ENCODE measurements around the gene CAVIN1. TPM values are rescaled to one million over a fixed set of nuclear protein-coding genes. Genes with fewer than 3 reads are reported as not detected.

The CAVIN1 gene
- polyA plus RNA-seq, 12 donors, result 209 to 442 (median 249) TPM

Other genes starting within 250 kb of the CAVIN1 start
- under 1 TPM in 3 of 12 donors, not detected in 9; 0.05 to 0.07 (median 0.07) TPM for gene KCNH4, start 242.1 kb downstream of the CAVIN1 start, polyA plus RNA-seq (ENCODE audit: insufficient read length in 12 of 12)
- gene HCRT, start 237.8 kb downstream of the CAVIN1 start, polyA plus RNA-seq (ENCODE audit: insufficient read length in 12 of 12), result under 1 TPM in 2 of 12 donors, not detected in 10; 0.32 to 0.58 TPM
- gene GHDC, start 228.8 kb downstream of the CAVIN1 start, polyA plus RNA-seq (ENCODE audit: insufficient read length in 12 of 12), result 10 to 100 TPM in 5 of 12 donors, 1 to 10 TPM in 6, not detected in 1; 8.1 to 14.6 (median 10.0) TPM
- 10 to 100 TPM in 11 of 12 donors, not detected in 1; 31.5 to 53.1 (median 40.9) TPM for gene STAT5B, start 146.9 kb downstream of the CAVIN1 start, polyA plus RNA-seq (ENCODE audit: insufficient read length in 12 of 12)
- 10 to 100 TPM in 11 of 12 donors, not detected in 1; 11.9 to 19.6 (median 15.3) TPM for gene STAT5A, start 134.8 kb downstream of the CAVIN1 start, polyA plus RNA-seq (ENCODE audit: insufficient read length in 12 of 12)
- 100 to 1,000 TPM in 1 of 12 donors, 10 to 100 TPM in 11; 43.5 to 608 (median 52.9) TPM for gene STAT3, start 34.8 kb downstream of the CAVIN1 start, polyA plus RNA-seq (ENCODE audit: insufficient read length in 12 of 12)
- 10 to 100 TPM in 11 of 12 donors, not detected in 1; 17.3 to 85.3 (median 24.2) TPM for gene ATP6V0A1, start 35.6 kb upstream of the CAVIN1 start, polyA plus RNA-seq (ENCODE audit: insufficient read length in 12 of 12)
- 10 to 100 TPM in 11 of 12 donors, not detected in 1; 15.6 to 25.8 (median 17.9) TPM for gene NAGLU, start 113.0 kb upstream of the CAVIN1 start, polyA plus RNA-seq (ENCODE audit: insufficient read length in 12 of 12)
- 1 to 10 TPM in 11 of 12 donors, not detected in 1; 1.6 to 5.2 (median 2.3) TPM for gene HSD17B1, start 129.7 kb upstream of the CAVIN1 start, polyA plus RNA-seq (ENCODE audit: insufficient read length in 12 of 12)
- gene COASY, start 138.9 kb upstream of the CAVIN1 start, polyA plus RNA-seq (ENCODE audit: insufficient read length in 12 of 12), result 10 to 100 TPM in 11 of 12 donors, not detected in 1; 22.0 to 55.4 (median 26.0) TPM
- gene MLX, start 143.8 kb upstream of the CAVIN1 start, polyA plus RNA-seq (ENCODE audit: insufficient read length in 12 of 12), result 10 to 100 TPM in 11 of 12 donors, not detected in 1; 33.2 to 42.8 (median 37.5) TPM
- 10 to 100 TPM in 6 of 12 donors, 1 to 10 TPM in 4, not detected in 2; 8.1 to 19.7 (median 10.6) TPM for gene PSMC3IP, start 154.5 kb upstream of the CAVIN1 start, polyA plus RNA-seq (ENCODE audit: insufficient read length in 12 of 12)
- gene RETREG3, start 186.1 kb upstream of the CAVIN1 start, polyA plus RNA-seq (ENCODE audit: insufficient read length in 12 of 12), result 10 to 100 TPM in 11 of 12 donors, not detected in 1; 26.3 to 40.9 (median 36.8) TPM
- gene TUBG1, start 186.4 kb upstream of the CAVIN1 start, polyA plus RNA-seq (ENCODE audit: insufficient read length in 12 of 12), result 10 to 100 TPM in 11 of 12 donors, not detected in 1; 27.3 to 38.3 (median 33.6) TPM
- gene TUBG2, start 236.0 kb upstream of the CAVIN1 start, polyA plus RNA-seq (ENCODE audit: insufficient read length in 12 of 12), result 10 to 100 TPM in 11 of 12 donors, not detected in 1; 10.1 to 27.6 (median 12.1) TPM

Measured in muscle of arm (tissue), 12 donors.